NCI-H1092 treated with DMSO at 0.1 percent for 48 hours (cell line): Measurements from ENCODE around the gene ZNF281.
"Not testable (repeated sequence)": the region's sequence is repeated elsewhere in the genome, so short reads cannot be mapped to it uniquely, and the experiment has no call there.

Experiments
- DNase-seq: peaks from one replicate; lab custom pipeline; 2025; lab: John Stamatoyannopoulos, UW

The ZNF281 gene

GRCh38 chr1:200428482-200429205, 18.8 kb upstream of the ZNF281 start:
- no peak for DNase-seq

DNA sequence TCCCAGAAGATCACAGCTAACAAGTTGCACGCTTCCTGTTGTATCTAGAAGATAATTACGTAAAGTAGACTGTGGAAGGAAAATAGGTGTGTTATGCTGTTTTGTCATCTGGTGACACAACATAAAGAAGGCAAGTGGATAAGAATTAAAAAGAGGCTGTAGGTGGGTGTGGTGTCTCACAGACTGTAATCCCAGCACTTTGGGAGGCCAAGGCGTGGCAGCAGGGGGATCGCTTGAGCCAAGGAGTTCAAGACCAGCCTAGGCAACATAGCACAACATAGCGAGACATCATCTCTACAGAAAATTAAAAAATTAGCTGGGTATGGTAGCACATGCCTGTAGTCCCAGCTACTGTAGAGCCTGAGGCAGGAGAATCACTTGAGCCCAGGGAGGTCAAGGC, 17.9 kb upstream of the ZNF281 start:
- DNase-seq: no peak

DNA sequence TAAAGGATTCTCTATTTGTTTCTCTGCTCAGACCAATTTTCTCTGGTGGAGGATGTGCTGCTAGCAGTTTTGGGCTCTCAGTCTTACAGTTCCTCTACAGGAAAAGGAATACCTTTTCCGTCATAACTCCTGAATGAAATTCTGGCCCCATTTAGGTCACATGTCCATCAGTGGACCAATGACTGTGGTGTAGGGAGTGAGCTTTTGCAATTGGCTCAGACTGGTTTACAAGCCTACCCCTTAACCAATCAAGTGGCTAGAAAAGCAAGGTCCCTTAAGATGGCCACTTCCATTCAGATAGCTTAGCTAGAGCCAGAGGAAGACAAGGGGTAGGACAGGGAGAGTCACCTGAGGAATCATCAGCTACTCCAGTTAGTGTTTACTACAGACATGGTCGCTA, 16.4 kb upstream of the ZNF281 start:
- no peak for DNase-seq

DNA sequence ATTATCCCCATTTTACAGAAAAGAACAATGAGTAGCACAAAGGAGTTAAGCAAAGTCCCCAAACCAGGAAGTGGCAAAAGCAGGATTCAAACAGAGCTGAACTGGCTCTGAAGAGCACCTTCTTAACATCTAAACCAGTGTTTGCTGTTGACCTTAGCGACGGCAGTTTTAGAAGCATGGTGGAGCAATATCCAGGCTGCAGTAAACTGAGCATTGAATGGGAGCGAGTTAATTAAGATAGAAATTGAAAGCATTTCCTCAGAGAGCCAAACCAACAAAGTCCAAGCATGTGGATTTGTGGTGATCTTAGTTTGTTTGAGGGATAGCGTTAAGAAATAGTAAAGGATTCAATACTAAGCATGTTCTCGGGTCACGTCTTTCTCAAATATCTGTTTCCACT, 13.4 kb upstream of the ZNF281 start:
- DNase-seq: no peak

- no peak for DNase-seq
Measured at GRCh38 chr1:200422211-200422610, 12.4 kb upstream of the ZNF281 start.

GRCh38 chr1:200415789-200416593, 6.2 kb upstream of the ZNF281 start:
- no peak for DNase-seq

DNA sequence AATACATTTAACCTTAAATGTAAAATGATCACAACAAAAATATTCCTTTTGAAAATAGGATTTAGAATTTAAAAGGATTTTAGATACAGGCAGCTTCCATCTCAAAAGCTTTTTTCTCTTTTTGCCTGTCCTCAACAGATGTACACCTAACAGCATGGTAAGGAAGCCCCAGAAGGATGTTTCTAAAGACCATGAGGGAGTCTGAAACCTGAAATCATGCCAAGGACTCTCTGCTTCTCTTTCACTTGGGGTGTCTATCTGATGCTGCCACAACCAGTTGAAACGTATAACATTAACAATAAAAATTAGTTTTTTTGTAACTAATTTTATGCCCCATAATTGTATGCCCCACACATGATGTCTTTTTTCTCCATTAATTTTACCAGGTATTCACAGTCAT, 5.4 kb upstream of the ZNF281 start:
- DNase-seq: no peak

- DNase-seq: no peak
Measured at GRCh38 chr1:200414657-200415056, 4.8 kb upstream of the ZNF281 start.

DNA sequence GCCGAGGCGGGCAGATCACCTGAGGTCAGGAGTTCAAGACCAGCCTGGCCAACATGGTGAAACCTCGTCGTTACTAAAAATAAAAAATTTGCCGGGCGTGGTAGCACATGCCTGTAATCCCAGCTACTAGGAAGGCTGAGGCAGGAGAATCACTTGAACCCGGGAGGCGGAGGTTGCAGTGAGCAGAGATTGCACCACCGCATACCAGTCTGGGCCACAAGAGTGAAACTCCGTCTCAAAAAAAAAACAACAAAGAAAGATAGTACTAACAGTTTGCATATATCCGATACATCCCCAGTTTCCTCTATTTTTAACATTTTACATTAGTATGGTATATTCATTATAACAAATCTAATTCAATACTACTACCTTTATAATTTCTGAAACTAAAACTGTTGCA, 3.9 kb upstream of the ZNF281 start:
- DNase-seq: not testable (repeated sequence)

GRCh38 chr1:200411406-200412257, 1.8 kb upstream of the ZNF281 start:
- DNase-seq: no peak

DNA sequence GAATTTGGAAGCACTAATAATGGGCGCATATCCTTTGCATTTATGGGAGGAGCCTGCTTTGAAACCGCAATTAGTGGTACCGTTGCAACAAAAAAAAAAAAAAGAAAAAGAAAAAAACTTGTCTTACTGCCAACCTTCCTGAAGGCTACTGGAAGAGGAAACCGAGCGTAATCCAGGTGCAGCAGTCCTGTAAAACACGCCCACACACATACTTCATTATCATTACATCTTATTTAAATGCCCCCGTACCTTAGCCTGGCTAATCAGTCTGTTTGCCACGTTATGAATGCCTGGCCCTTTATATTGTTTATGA, 686 bp upstream of the ZNF281 start:
- peak; percentile 89 for DNase-seq

DNA sequence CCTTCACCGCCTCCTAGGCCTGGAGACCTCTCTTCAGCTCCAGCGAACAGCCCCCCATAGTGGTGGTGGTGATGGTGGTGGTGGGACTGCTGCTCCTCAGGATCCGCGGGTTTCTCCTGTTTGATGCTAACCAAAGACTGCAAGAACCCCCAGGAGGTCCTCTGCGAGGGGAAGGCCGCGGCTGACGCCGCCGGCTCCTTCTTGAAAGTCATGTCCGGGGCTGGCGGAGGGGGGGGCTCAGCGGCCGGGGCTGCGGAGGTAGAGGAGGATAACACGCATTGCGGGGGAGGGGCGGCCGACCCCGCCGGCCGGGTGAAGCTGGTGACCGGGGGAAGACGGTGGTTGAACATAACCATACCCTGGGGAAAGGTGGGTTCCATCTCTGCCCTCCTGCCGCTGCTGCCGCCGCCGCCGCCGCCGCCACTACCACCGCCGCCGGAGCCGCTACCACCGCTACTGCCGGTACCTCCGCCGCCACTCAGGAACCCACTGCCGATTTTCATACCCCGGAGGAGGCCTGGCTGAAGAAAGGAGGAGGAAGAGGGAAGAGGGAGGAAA, 554 bp downstream of the ZNF281 start:
- no peak for DNase-seq

GRCh38 chr1:200406161-200406797, 3.6 kb downstream of the ZNF281 start:
- DNase-seq: no peak

GRCh38 chr1:200405264-200405663, 4.6 kb downstream of the ZNF281 start:
- DNase-seq: no peak

GRCh38 chr1:200401708-200402107, 8.1 kb downstream of the ZNF281 start:
- DNase-seq: no peak

DNA sequence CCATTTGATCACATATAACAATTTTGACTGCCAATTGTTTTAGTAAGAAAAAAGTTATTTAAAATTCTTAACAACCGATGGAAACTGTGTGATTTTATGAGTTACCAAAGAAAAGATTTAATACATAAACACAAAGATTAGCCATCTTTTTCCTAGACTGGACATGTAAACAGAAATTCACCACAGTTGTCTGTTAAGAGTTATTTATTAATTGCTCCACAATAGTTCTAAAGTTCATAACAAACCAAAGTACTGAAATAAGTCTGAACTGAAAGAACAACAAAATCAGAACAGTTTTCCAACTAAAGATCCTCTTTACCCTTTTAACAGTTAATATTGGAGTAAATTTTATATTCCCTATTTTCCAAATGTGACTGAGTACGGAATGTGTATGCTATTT, 8.6 kb downstream of the ZNF281 start:
- DNase-seq: no peak

- no peak for DNase-seq
Measured at GRCh38 chr1:200400556-200400955, 9.3 kb downstream of the ZNF281 start.

DNA sequence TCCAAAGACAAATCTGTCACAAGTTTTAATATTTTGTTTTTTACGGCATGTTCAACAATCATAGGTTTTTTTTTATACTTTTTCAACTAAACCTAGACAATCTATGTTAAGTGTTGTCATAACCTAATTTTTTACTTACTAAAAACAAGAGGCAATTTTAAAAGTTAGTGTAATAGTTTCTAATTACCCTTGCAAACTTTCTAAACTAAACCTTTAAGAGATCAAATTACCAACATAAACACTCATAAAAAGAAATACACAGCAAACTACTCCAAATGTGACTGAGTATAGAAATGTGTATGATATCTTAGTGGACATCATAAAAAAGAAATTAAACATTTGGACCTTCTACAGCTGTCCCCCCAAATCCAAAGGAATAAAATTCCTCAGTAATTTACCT, 10.0 kb downstream of the ZNF281 start:
- no peak for DNase-seq

- no peak for DNase-seq
Measured at GRCh38 chr1:200398373-200398772, 11.5 kb downstream of the ZNF281 start.

DNA sequence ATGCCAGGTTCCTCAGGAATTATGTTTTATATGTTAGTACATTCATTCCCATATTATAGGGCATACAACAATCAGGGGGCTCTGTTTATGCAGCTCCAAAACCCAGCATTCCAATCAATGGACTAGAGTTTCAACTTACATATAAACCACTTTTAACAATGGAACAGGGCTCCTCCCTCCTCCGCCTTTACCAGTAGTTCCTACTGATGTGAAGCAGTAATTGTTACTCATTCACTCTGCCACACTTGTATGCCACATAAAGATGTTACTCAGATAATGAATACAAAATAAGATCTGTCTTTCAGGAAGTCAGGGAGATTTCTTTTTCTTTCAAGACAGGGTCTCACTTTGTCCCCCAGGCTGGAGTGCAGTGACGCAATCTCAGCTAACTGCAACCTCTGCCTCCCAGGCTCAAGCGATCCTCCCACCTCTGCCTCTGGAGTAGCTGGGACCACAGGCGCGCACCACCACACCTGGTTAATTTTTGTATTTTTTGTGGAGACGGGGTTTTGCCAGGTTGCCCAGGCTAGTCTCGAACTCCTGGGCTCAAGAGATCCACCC, 17.1 kb downstream of the ZNF281 start:
- DNase-seq: no peak

DNA sequence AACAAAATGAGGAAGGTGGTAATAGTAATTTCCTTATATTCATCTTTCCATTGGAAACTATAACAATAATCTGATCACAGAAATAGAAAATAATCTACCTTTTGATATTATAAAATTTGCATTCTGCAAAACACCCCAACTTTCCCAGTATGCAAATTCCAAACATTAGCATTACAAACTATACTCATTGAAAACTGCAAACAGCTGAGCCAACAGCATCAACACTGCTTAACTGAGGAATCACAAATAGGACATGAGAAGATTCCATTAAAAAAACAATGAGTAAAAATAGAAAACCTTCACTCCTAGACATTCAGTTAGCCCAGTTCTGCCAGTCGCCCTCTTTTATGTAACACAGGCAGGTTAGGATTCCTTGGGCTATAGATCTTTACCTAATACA, 18.1 kb downstream of the ZNF281 start:
- no peak for DNase-seq

DNA sequence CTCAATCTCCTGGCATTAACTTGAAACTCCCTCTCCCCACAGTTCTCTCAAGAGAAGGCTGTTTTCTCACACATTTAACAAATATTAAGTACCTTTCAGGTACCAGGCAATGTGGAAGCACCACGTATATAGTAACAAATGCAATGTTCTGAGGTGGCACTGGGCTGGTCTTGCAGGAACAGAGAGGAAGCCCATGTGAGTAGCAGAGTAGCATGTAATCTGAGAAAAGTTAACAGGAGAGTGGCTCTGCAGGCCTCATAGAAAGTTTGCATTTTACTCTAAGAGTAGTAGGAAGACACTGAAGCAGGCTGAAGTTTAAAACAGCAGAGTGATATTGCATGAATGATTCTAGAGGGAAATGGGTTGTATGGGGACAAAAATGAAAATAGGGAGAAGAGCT, 21.0 kb downstream of the ZNF281 start:
- DNase-seq: no peak
